DOHH2 (cell line): ENCODE data around the gene PPID.
"Not testable (repeated sequence)": the region's sequence is repeated elsewhere in the genome, so short reads cannot be mapped to it uniquely, and the experiment has no call there.

Experiments
- H3F3A ChIP-seq: fragments of 200-600 bp; sonication (generic), shearing (Covaris generic); 2 replicates; pipeline ENCODE4 v1.6.0; 2016; ENCODE audit warnings: antibody characterized with exemption, mild to moderate bottlenecking; ENCODE audit not compliant: control insufficient read depth, insufficient read depth
- H3K27ac ChIP-seq: fragments of 200-600 bp; sonication (generic); 2 replicates; pipeline ENCODE4 v1.5.1; 2014; ENCODE audit warnings: low read depth, mild to moderate bottlenecking, low read length, moderate library complexity
- H3K27me3 ChIP-seq: fragments of 200-600 bp; sonication (generic); 2 replicates; pipeline ENCODE4 v1.6.1; 2014; ENCODE audit warnings: mild to moderate bottlenecking, low read length, mixed read lengths; ENCODE audit not compliant: control insufficient read depth
- H3K36me3 ChIP-seq: fragments of 200-600 bp; sonication (generic); 2 replicates; pipeline ENCODE4 v1.6.1; 2014; ENCODE audit warnings: mild to moderate bottlenecking, low read length, moderate library complexity, mixed read lengths; ENCODE audit not compliant: control insufficient read depth
- H3K4me1 ChIP-seq: fragments of 200-600 bp; sonication (generic); 2 replicates; pipeline ENCODE4 v1.6.1; 2014; ENCODE audit warnings: mild to moderate bottlenecking, low read length, mixed read lengths; ENCODE audit not compliant: control insufficient read depth
- H3K4me2 ChIP-seq: fragments of 200-600 bp; sonication (generic); 2 replicates; pipeline ENCODE4 v1.6.0; 2014; ENCODE audit warnings: mild to moderate bottlenecking, low read length, moderate library complexity
- H3K4me3 ChIP-seq: fragments of 200-600 bp; sonication (generic); 2 replicates; pipeline ENCODE4 v1.5.1; 2014; ENCODE audit warnings: mild to moderate bottlenecking, low read length, mixed read lengths
- H3K79me2 ChIP-seq: fragments of 200-600 bp; sonication (generic); 2 replicates; pipeline ENCODE4 v1.6.1; 2014; ENCODE audit warnings: mild to moderate bottlenecking, low read length, mixed read lengths; ENCODE audit not compliant: control insufficient read depth
- H3K9me2 ChIP-seq: fragments of 200-600 bp; sonication (generic); replicated peaks from 2 replicates; pipeline ENCODE4 v1.6.1; 2014; ENCODE audit warnings: mild to moderate bottlenecking, low read length, mixed read lengths; ENCODE audit not compliant: control insufficient read depth
- H3K9me3 ChIP-seq: fragments of 200-600 bp; sonication (generic); 2 replicates; pipeline ENCODE4 v1.6.1; 2014; ENCODE audit warnings: antibody characterized with exemption, low read length, mixed read lengths; ENCODE audit not compliant: control insufficient read depth, insufficient read depth
- H4K20me1 ChIP-seq: fragments of 200-600 bp; sonication (generic); 2 replicates; pipeline ENCODE4 v1.6.0; 2014; ENCODE audit warnings: low read depth, mild to moderate bottlenecking, antibody characterized with exemption, low read length, moderate library complexity; ENCODE audit not compliant: control insufficient read depth, insufficient read depth
- EZH2phosphoT487 ChIP-seq: fragments of 200-600 bp; sonication (generic); IDR thresholded peaks from 2 replicates; pipeline ENCODE4 v1.6.1; 2017; ENCODE audit warnings: borderline replicate concordance, mild to moderate bottlenecking, antibody characterized with exemption, low read length, moderate library complexity, mixed read lengths
- TF ChIP-seq, protein P1 (sequence below): fragments of 200-600 bp; sonication (generic); IDR thresholded peaks from one replicate; pipeline ENCODE4 v1.5.1; 2014; ENCODE audit warnings: antibody characterized with exemption, mild to moderate bottlenecking, low read depth, low read length; ENCODE audit not compliant: poor library complexity, severe bottlenecking

The PPID gene

GRCh38 chr4:158760866-158761265, 37.7 kb upstream of the PPID start:
- Histone ChIP-seq H3K27ac (no peak overlapping the region), H3K36me3 (no peaks in the 10 kb centered on the region), H4K20me1 (no peaks in the 10 kb centered on the region), H3K4me3 (no peak overlapping the region), H3K4me1 (no peaks in the 10 kb centered on the region), H3K27me3 (peaks cover 4% of the 10 kb centered on the region; the same call in 1 of the 2 replicates), H3K9me2 (no peaks in the 10 kb centered on the region), H3F3A (no peaks in the 10 kb centered on the region), H3K9me3 (no peaks in the 10 kb centered on the region), H3K4me2 (no peak overlapping the region), H3K79me2 (no peaks in the 10 kb centered on the region)
- no peak for TF ChIP-seq EZH2phosphoT487
- TF ChIP-seq, protein P1, sequence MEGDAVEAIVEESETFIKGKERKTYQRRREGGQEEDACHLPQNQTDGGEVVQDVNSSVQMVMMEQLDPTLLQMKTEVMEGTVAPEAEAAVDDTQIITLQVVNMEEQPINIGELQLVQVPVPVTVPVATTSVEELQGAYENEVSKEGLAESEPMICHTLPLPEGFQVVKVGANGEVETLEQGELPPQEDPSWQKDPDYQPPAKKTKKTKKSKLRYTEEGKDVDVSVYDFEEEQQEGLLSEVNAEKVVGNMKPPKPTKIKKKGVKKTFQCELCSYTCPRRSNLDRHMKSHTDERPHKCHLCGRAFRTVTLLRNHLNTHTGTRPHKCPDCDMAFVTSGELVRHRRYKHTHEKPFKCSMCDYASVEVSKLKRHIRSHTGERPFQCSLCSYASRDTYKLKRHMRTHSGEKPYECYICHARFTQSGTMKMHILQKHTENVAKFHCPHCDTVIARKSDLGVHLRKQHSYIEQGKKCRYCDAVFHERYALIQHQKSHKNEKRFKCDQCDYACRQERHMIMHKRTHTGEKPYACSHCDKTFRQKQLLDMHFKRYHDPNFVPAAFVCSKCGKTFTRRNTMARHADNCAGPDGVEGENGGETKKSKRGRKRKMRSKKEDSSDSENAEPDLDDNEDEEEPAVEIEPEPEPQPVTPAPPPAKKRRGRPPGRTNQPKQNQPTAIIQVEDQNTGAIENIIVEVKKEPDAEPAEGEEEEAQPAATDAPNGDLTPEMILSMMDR: no peak

DNA sequence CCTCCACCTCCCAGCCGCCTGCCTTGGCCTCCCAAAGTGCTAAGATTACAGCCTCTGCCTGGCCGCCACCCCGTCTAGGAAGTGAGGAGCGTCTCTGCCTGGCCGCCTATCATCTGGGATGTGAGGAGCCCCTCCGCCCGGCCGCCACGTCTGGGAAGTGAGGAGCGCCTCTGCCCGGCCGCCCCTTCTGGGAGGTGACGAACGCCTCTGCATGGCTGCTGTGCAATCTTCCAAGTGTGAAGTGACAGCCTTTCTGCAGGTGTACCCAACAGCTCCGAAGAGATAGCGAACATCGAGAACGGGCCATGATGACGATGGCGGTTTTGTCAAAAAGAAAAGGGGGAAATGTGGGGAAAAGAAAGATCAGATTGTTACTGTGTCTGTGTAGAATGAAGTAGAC, 36.3 kb upstream of the PPID start:
- not testable (repeated sequence) for H3F3A ChIP-seq, H3K27ac ChIP-seq, H3K9me2 ChIP-seq, H3K79me2 ChIP-seq, H3K27me3 ChIP-seq, H3K4me3 ChIP-seq, H3K4me2 ChIP-seq, H3K9me3 ChIP-seq, H3K4me1 ChIP-seq, H4K20me1 ChIP-seq, H3K36me3 ChIP-seq

DNA sequence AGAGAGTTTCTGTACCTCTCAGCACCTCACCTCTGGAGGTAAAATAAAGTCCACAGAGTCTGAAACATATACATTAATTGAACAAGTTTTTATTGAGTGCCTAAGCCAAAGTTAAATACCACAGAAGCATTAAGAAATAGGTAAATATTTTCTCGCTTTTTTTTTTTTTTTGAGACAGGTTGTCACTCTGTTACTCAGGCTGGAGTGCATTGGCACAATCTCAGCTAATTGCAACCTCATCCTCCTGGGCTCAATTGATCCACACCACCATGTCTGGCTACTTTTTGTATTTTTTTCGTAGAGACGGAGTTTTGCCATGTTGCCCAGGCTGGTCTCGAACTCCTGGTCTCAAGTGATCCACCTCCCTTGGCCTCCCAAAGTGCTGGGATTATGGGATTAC, 35.5 kb upstream of the PPID start:
- Histone ChIP-seq H3K9me3 (no peaks in the 10 kb centered on the region), H3K9me2 (no peaks in the 10 kb centered on the region), H3K27ac (no peak overlapping the region), H3K36me3 (no peaks in the 10 kb centered on the region), H3K4me2 (no peak overlapping the region), H3K79me2 (no peaks in the 10 kb centered on the region), H3F3A (no peaks in the 10 kb centered on the region), H4K20me1 (no peaks in the 10 kb centered on the region), H3K4me1 (no peaks in the 10 kb centered on the region), H3K27me3 (peaks cover 6% of the 10 kb centered on the region; the same call in 1 of the 2 replicates), H3K4me3 (no peak overlapping the region)
- TF ChIP-seq EZH2phosphoT487: no peak

DNA sequence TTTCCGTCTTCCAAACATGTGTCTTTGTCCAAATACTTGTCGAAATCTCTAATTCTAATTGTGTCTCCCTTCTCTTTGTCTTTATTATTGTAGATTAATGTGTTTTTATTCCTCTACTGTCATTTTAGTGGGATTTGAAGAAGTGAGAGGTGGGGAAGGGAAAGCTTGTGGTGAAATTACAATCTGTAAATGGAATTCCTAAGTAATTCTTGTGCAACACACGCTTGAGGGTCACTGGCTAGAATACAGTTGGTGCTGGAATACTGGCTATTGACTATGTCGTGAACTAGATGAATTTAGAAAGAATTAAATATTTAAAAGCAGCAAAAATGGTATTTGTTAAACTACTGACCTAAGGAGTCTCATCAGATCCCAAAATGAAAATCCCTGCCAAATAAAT, 34.9 kb upstream of the PPID start:
- no peak overlapping the region for H3K27ac ChIP-seq
- no peaks in the 10 kb centered on the region for H3K9me3 ChIP-seq
- no peaks in the 10 kb centered on the region for H3K4me1 ChIP-seq
- no peak overlapping the region for H3K4me2 ChIP-seq
- no peak for TF ChIP-seq EZH2phosphoT487
- TF ChIP-seq, protein P1: no peak
- peaks cover 6% of the 10 kb centered on the region; the same call in 1 of the 2 replicates for H3K27me3 ChIP-seq
- H3K9me2 ChIP-seq: no peaks in the 10 kb centered on the region
- no peaks in the 10 kb centered on the region for H3K79me2 ChIP-seq
- H4K20me1 ChIP-seq: no peaks in the 10 kb centered on the region
- no peaks in the 10 kb centered on the region for H3K36me3 ChIP-seq
- no peak overlapping the region for H3K4me3 ChIP-seq
- no peaks in the 10 kb centered on the region for H3F3A ChIP-seq
